Measurements from ENCODE around the gene ETV6.
A peak's percentile ranks its signal among the peaks of the same experiment; 100 is the strongest.

Gene ETV6

GRCh38 chr12:11645391-11645790 lies 4.1 kb upstream of the ETV6 start:
- DNase-seq: no peak

- DNase-seq: peak; percentile 84
Measured at GRCh38 chr12:11648514-11649412, 711 bp upstream of the ETV6 start.

- DNase-seq: peak; percentile 64
Measured at GRCh38 chr12:11650286-11651281, 1.1 kb downstream of the ETV6 start.

GRCh38 chr12:11651381-11651780 lies 1.9 kb downstream of the ETV6 start:
- DNase-seq: no peak

GRCh38 chr12:11651785-11652184 lies 2.3 kb downstream of the ETV6 start:
- no peak for DNase-seq

- peak; percentile 56 for DNase-seq
Measured at GRCh38 chr12:11652351-11653040, 3.0 kb downstream of the ETV6 start.

- DNase-seq: no peak
Measured at GRCh38 chr12:11653215-11653753, 3.8 kb downstream of the ETV6 start.

- DNase-seq: no peak
Measured at GRCh38 chr12:11654338-11654737, 4.9 kb downstream of the ETV6 start.

GRCh38 chr12:11654802-11655201 lies 5.3 kb downstream of the ETV6 start:
- no peak for DNase-seq

- no peak for DNase-seq
Measured at GRCh38 chr12:11655842-11656241, 6.4 kb downstream of the ETV6 start.

GRCh38 chr12:11656550-11656949 lies 7.1 kb downstream of the ETV6 start:
- DNase-seq: no peak

GRCh38 chr12:11657511-11657910 lies 8.0 kb downstream of the ETV6 start:
- no peak for DNase-seq

GRCh38 chr12:11658791-11659190 lies 9.3 kb downstream of the ETV6 start:
- DNase-seq: peak; percentile 82

- DNase-seq: no peak
Measured at GRCh38 chr12:11660624-11661023, 11.2 kb downstream of the ETV6 start.

- DNase-seq: peak; percentile 25
Measured at GRCh38 chr12:11661491-11662089, 12.1 kb downstream of the ETV6 start.

GRCh38 chr12:11662369-11662768 lies 12.9 kb downstream of the ETV6 start:
- DNase-seq: no peak

GRCh38 chr12:11663130-11663529 lies 13.7 kb downstream of the ETV6 start:
- no peak for DNase-seq

- DNase-seq: no peak
Measured at GRCh38 chr12:11664101-11664500, 14.6 kb downstream of the ETV6 start.

GRCh38 chr12:11666131-11667050 lies 16.9 kb downstream of the ETV6 start:
- DNase-seq: no peak

GRCh38 chr12:11667171-11667570 lies 17.7 kb downstream of the ETV6 start:
- DNase-seq: no peak

- no peak for DNase-seq
Measured at GRCh38 chr12:11668611-11669010, 19.1 kb downstream of the ETV6 start.
